ENCODE results near the gene KCNJ5.

GRCh38 chr11:128933481-128934178 is 42.5 kb downstream of the KCNJ5 start:
- TF ChIP-seq ZNF274 (IDR thresholded peaks at IDR 0.05; ENCODE audit: low read depth, low read length) (no peak), YY1 (IDR thresholded peaks at IDR 0.05; ENCODE audit: insufficient read depth, insufficient read length) (no peak)

Measured in NT2/D1 (cell line).